Liver (tissue), 9 donors: ENCODE measurements around the gene PPFIBP1. TPM values are rescaled to one million over a fixed set of nuclear protein-coding genes. Genes with fewer than 3 reads are reported as not detected.

Source experiments
- DNase-seq: peaks from one replicate; pipeline ENCODE4 v3.0.0-alpha.2; 2017; ENCODE audit warnings: low spot score
- H3K27ac ChIP-seq, 2 donors: one replicate each; pipeline ENCODE4 v1.7.0; 2013; ENCODE audit warnings: inconsistent platforms in 2 of 2, low read length in 2 of 2, control low read depth in 1 of 2, low read depth in 1 of 2, mild to moderate bottlenecking in 1 of 2
- H3K27me3 ChIP-seq, 4 donors: one replicate each; pipeline versions ENCODE4 v1.6.1 to v1.7.0; 2013; ENCODE audit warnings: low read length in 3 of 4, inconsistent platforms in 1 of 4, mild to moderate bottlenecking in 1 of 4, moderate library complexity in 1 of 4; ENCODE audit not compliant: control insufficient read depth in 4 of 4, insufficient read depth in 4 of 4
- H3K36me3 ChIP-seq, 4 donors: one replicate each; pipeline versions ENCODE4 v1.6.1 to v1.7.0; 2013; ENCODE audit warnings: low read length in 3 of 4, mild to moderate bottlenecking in 3 of 4, low read depth in 1 of 4, moderate library complexity in 1 of 4; ENCODE audit not compliant: control insufficient read depth in 4 of 4, insufficient read depth in 3 of 4
- H3K4me1 ChIP-seq, 4 donors: one replicate each; pipeline versions ENCODE4 v1.6.1 to v1.7.0; 2013; ENCODE audit warnings: low read length in 3 of 4, mild to moderate bottlenecking in 3 of 4, moderate library complexity in 1 of 4; ENCODE audit not compliant: control insufficient read depth in 4 of 4, insufficient read depth in 4 of 4
- H3K4me3 ChIP-seq, 3 donors: one replicate each; pipeline versions ENCODE4 v1.6.1 to v1.7.0; 2013; ENCODE audit warnings: low read length in 3 of 3, control low read depth in 1 of 3, low read depth in 1 of 3, mild to moderate bottlenecking in 1 of 3
- H3K9ac ChIP-seq, 2 donors: one replicate each; pipeline ENCODE4 v1.7.0; 2013; ENCODE audit warnings: low read length in 2 of 2, mild to moderate bottlenecking in 2 of 2, moderate library complexity in 2 of 2, control low read depth in 1 of 2, low read depth in 1 of 2
- H3K9me3 ChIP-seq, 4 donors: one replicate each; pipeline versions ENCODE4 v1.6.1 to v1.7.0; 2013; ENCODE audit warnings: low read length in 3 of 4; ENCODE audit not compliant: control insufficient read depth in 4 of 4
- ATF3 ChIP-seq: IDR thresholded peaks from 2 replicates; pipeline ENCODE4 v1.6.1; 2016; ENCODE audit warnings: antibody characterized with exemption
- CTCF ChIP-seq: fragments of 150-350 bp; IDR thresholded peaks from 2 replicates; pipeline ENCODE4 v1.5.1; 2017; ENCODE audit warnings: improper control_type of control experiment, low read depth, low read length; ENCODE audit not compliant: missing input control
- EGR1 ChIP-seq, 2 donors: IDR thresholded peaks; 2 replicates each; pipeline ENCODE4 v1.6.1; 2016 to 2018; ENCODE audit warnings: antibody characterized with exemption in 2 of 2, low read depth in 2 of 2
- FOXA1 ChIP-seq: IDR thresholded peaks from 2 replicates; pipeline ENCODE4 v1.6.1; 2016; ENCODE audit warnings: antibody characterized with exemption
- FOXA2 ChIP-seq: IDR thresholded peaks from 2 replicates; pipeline ENCODE4 v1.6.1; 2016; ENCODE audit warnings: antibody characterized with exemption
- GABPA ChIP-seq, 2 donors: IDR thresholded peaks in 1 of 2; conservative IDR thresholded peaks in 1 of 2; 2 replicates each; pipeline ENCODE4 v1.6.1; 2016; ENCODE audit warnings: antibody characterized with exemption in 2 of 2, mild to moderate bottlenecking in 1 of 2, moderate library complexity in 1 of 2
- HNF4A ChIP-seq, 2 donors: conservative IDR thresholded peaks; 2 replicates each; pipeline ENCODE4 v1.6.1; 2016; ENCODE audit warnings: antibody characterized with exemption in 2 of 2, mild to moderate bottlenecking in 2 of 2
- HNF4G ChIP-seq: IDR thresholded peaks from 2 replicates; pipeline ENCODE4 v1.6.1; 2016; ENCODE audit warnings: antibody characterized with exemption
- JUND ChIP-seq, 2 donors: IDR thresholded peaks; 2 replicates each; pipeline ENCODE4 v1.6.1; 2016; ENCODE audit warnings: antibody characterized with exemption in 2 of 2
- MAX ChIP-seq: IDR thresholded peaks from 2 replicates; pipeline ENCODE4 v1.6.1; 2016; ENCODE audit warnings: antibody characterized with exemption
- NR2F2 ChIP-seq: IDR thresholded peaks from 2 replicates; pipeline ENCODE4 v1.6.1; 2016; ENCODE audit warnings: antibody characterized with exemption
- RAD21 ChIP-seq, 2 donors: IDR thresholded peaks; 2 replicates each; pipeline ENCODE4 v1.6.1; 2016; ENCODE audit warnings: antibody characterized with exemption in 2 of 2, mild to moderate bottlenecking in 2 of 2
- REST ChIP-seq: IDR thresholded peaks from 2 replicates; pipeline ENCODE4 v1.6.1; 2016; ENCODE audit warnings: antibody characterized with exemption, mild to moderate bottlenecking
- RXRA ChIP-seq, 2 donors: IDR thresholded peaks; 2 replicates each; pipeline ENCODE4 v1.6.1; 2017 to 2018; ENCODE audit warnings: antibody characterized with exemption in 2 of 2, mild to moderate bottlenecking in 1 of 2
- SP1 ChIP-seq: IDR thresholded peaks from 2 replicates; pipeline ENCODE4 v1.6.1; 2018; ENCODE audit warnings: antibody characterized with exemption, mild to moderate bottlenecking
- TAF1 ChIP-seq: conservative IDR thresholded peaks from 2 replicates; pipeline ENCODE4 v1.6.1; 2016; ENCODE audit warnings: antibody characterized with exemption, mild to moderate bottlenecking
- YY1 ChIP-seq: IDR thresholded peaks from 2 replicates; pipeline ENCODE4 v1.6.1; 2016; ENCODE audit warnings: antibody characterized with exemption, mild to moderate bottlenecking
- ZBTB33 ChIP-seq: IDR thresholded peaks from 2 replicates; pipeline ENCODE4 v1.6.1; 2016; ENCODE audit warnings: antibody characterized with exemption
- WGBS: extraction: QIAGEN DNeasy Blood & Tissue Kit; methylation state at CpG from one replicate; pipeline ENCODE4 v1.1.7; 2013; 5-methylcytosine and 5-hydroxymethylcytosine counted together
- polyA plus RNA-seq, 2 donors: library from polyadenylated mRNA; stranded (reverse) in 1 of 2; unstranded in 1 of 2; fragments of 200-250 nt in 1 of 2; fragments of >200 nt in 1 of 2; fragmentation: Nextera tagmentation in 1 of 2; extraction: Ambion mirVana in 1 of 2; gene quantifications; one replicate each; pipeline versions ENCODE4 v1.2.1 to v1.2.3, GENCODE V29; 2013 to 2015
- total RNA-seq, 2 donors: library from RNA; depleted of rRNA; stranded (reverse); fragments of >200 nt; gene quantifications; one replicate each; pipeline ENCODE4 v1.2.3, GENCODE V29; 2014
- donor health status: healthy.
- donor health status: healthy.
- donor health status: healthy.
- donor health status: healthy.
- donor health status: healthy.

Gene PPFIBP1
- total and polyA plus RNA-seq, 4 donors, result 10.5 to 65.8 (median 17.4) TPM

- Histone ChIP-seq H3K27me3 (no peaks in the 10 kb centered on the region), H3K9ac (no peak overlapping the region), H3K4me1 (no peaks in the 10 kb centered on the region), H3K4me3 (no peak overlapping the region), H3K27ac (no peak overlapping the region), H3K9me3 (no peaks in the 10 kb centered on the region), H3K36me3 (peaks cover 6 to 34% (median 21%) of the 10 kb centered on the region in 4 donors)
- no peak for DNase-seq
- 78% methylated on average over 2 of the region's 2 CpGs for WGBS
- TF ChIP-seq GABPA (IDR thresholded peaks at IDR 0.05 in 1 of 2, conservative IDR thresholded peaks at IDR 0.05 in 1 of 2) (no peak), MAX (no peak), HNF4A (conservative IDR thresholded peaks at IDR 0.05) (no peak), RAD21 (IDR thresholded peaks at IDR 0.05) (no peak), EGR1 (IDR thresholded peaks at IDR 0.05; ENCODE audit: low read depth in 2 of 2) (no peak), FOXA1 (no peak), CTCF (no peak), JUND (IDR thresholded peaks at IDR 0.05) (no peak), NR2F2 (no peak), HNF4G (no peak), YY1 (no peak), TAF1 (no peak), ZBTB33 (no peak), ATF3 (no peak), REST (no peak), SP1 (no peak), FOXA2 (no peak), RXRA (IDR thresholded peaks at IDR 0.05) (no peak)
These were observed 151.0 kb downstream of the PPFIBP1 start for GRCh38 chr12:27674989-27675388.
